ENCODE results near the gene RXFP4.

GRCh38 chr1:155893389-155894142 lies 47.9 kb upstream of the RXFP4 start:
- TF ChIP-seq CTCF (conservative IDR thresholded peaks at IDR 0.05) (no peak), EZH2 (IDR thresholded peaks at IDR 0.05; ENCODE audit: low read depth) (no peak)
